OCI-M2 (cell line): ENCODE data around the gene KCNJ5.
"Not testable (repeated sequence)": the region's sequence is repeated elsewhere in the genome, so short reads cannot be mapped to it uniquely, and the experiment has no call there.

Source experiments
- DNase-seq: peaks from one replicate; lab custom pipeline; 2025; ENCODE audit not compliant: unreplicated experiment; lab: John Stamatoyannopoulos, UW

The KCNJ5 gene

GRCh38 chr11:128911701-128912100, 20.5 kb downstream of the KCNJ5 start:
- no peak for DNase-seq

- no peak for DNase-seq
These were observed 22.6 kb downstream of the KCNJ5 start for GRCh38 chr11:128913806-128914205.

GRCh38 chr11:128914216-128915148, 23.3 kb downstream of the KCNJ5 start:
- no peak for DNase-seq

GRCh38 chr11:128915149-128915521, 24.0 kb downstream of the KCNJ5 start:
- no peak for DNase-seq

GRCh38 chr11:128916037-128916572, 24.9 kb downstream of the KCNJ5 start:
- DNase-seq, result no peak

- no peak for DNase-seq
These were observed 25.5 kb downstream of the KCNJ5 start for GRCh38 chr11:128916681-128917080.

- DNase-seq, result no peak
These were observed 26.1 kb downstream of the KCNJ5 start for GRCh38 chr11:128917144-128917724.

GRCh38 chr11:128919216-128919615, 28.1 kb downstream of the KCNJ5 start:
- no peak for DNase-seq

- not testable (repeated sequence) for DNase-seq
These were observed 28.5 kb downstream of the KCNJ5 start for GRCh38 chr11:128919635-128920034.

- no peak for DNase-seq
These were observed 29.5 kb downstream of the KCNJ5 start for GRCh38 chr11:128920666-128921065.

GRCh38 chr11:128921793-128922192, 30.6 kb downstream of the KCNJ5 start:
- DNase-seq, result no peak

- DNase-seq, result no peak
These were observed 32.9 kb downstream of the KCNJ5 start for GRCh38 chr11:128924104-128924503.

GRCh38 chr11:128924510-128925249, 33.5 kb downstream of the KCNJ5 start:
- no peak for DNase-seq

GRCh38 chr11:128925250-128925600, 34.1 kb downstream of the KCNJ5 start:
- no peak for DNase-seq

GRCh38 chr11:128926000-128926399, 34.8 kb downstream of the KCNJ5 start:
- no peak for DNase-seq

- DNase-seq, result no peak
These were observed 35.4 kb downstream of the KCNJ5 start for GRCh38 chr11:128926437-128927107.

- no peak for DNase-seq
These were observed 35.9 kb downstream of the KCNJ5 start for GRCh38 chr11:128927108-128927461.

- no peak for DNase-seq
These were observed 36.7 kb downstream of the KCNJ5 start for GRCh38 chr11:128927683-128928336.

GRCh38 chr11:128928400-128928799, 37.2 kb downstream of the KCNJ5 start:
- no peak for DNase-seq

- no peak for DNase-seq
These were observed 38.3 kb downstream of the KCNJ5 start for GRCh38 chr11:128929468-128929867.

- DNase-seq, result no peak
These were observed 38.8 kb downstream of the KCNJ5 start for GRCh38 chr11:128929991-128930390.
